GM12875 (cell line): ENCODE measurements around the gene BCL2L1.

Source experiments
- H3K4me3 ChIP-seq: one replicate; pipeline ENCODE4 v1.5.1; 2011; ENCODE audit warnings: low read depth, low read length, control low read depth
- CTCF ChIP-seq: IDR thresholded peaks from 2 replicates; pipeline ENCODE4 v1.5.1; 2011; ENCODE audit warnings: low read depth, mild to moderate bottlenecking, control low read depth, inconsistent platforms, low read length, moderate library complexity, borderline replicate concordance; ENCODE audit not compliant: insufficient read depth

BCL2L1 gene

DNA sequence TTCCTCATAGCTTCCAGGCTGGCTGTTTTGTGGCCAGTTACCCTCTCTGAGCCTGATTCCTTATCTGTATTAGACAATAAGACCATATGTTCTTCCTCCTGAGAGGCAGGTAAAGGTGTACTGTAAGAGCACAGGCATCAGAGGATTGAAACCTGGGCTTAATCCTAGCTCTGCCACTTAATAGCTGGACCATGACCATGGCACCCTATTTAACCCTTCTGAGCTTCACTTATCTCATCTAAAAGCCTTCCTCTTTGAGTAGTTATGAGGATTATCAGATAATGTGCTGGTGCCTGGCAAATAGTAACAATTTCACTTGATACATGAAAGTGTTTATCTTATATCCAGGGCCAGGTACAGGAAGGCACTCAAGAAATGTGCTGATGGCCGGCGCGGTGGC, 34.9 kb downstream of the BCL2L1 start:
- TF ChIP-seq CTCF = no peak
- H3K4me3 ChIP-seq = no peak overlapping the region

DNA sequence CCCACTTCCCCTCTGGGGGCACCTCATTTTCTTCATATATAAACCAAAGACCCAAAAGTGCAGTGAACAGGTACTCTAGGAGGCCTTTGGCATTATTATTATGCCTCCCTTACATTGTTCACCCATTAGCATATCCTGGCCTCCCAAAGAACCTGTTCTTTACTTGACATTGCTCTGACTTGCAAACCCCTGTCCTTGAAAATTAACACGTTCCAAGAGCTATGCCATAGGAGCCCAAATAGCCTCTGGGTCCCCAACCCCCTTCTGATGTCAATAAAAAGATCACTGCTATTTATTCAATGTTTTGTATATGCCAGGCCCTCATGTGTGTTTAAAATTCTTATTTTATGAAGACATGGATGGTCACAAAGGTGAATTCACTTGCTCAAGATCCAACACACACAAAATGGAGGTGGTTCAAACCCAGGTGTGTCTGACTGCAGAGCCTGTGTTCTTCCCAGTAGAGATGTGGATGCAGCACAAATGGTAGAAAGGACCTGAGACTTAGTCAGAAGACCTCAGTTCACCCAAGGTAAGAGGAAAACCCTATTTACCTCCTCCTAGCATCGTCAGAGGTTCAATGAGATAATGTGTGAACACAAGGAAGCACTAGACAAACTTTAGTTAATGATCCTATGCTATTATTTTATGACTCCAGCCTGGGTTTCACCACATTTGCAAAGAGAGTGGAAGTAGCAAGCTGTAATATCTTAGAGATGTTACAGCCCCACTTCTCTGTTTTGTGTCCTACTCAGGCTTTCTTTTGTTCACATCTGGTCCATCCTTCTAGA, 36.6 kb downstream of the BCL2L1 start:
- H3K4me3 ChIP-seq = no peak overlapping the region
- TF ChIP-seq CTCF = no peak

GRCh38 chr20:31684153-31685015, 38.3 kb downstream of the BCL2L1 start:
- no peak overlapping the region for H3K4me3 ChIP-seq
- no peak for TF ChIP-seq CTCF

GRCh38 chr20:31682927-31683326, 39.7 kb downstream of the BCL2L1 start:
- H3K4me3 ChIP-seq = no peak overlapping the region
- TF ChIP-seq CTCF = no peak

DNA sequence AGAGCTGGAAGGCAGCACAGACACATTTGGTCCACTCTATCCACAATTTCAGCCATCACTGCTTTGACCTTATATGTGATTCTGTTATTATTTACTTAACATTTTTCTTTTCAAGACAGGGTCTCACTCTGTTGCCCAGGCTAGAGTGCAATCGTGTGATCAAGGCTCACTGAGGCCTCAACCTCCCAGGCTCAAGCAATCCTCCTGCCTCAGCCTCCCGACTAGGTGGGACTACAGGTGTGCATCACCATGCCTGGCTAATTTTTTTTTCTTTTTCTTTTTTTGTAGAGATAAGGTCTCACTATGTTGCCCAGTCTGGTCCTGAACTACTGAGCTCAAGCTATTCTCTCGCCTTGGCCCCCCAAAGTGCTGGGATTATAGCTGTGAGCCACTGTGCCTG, 40.3 kb downstream of the BCL2L1 start:
- TF ChIP-seq CTCF = no peak

DNA sequence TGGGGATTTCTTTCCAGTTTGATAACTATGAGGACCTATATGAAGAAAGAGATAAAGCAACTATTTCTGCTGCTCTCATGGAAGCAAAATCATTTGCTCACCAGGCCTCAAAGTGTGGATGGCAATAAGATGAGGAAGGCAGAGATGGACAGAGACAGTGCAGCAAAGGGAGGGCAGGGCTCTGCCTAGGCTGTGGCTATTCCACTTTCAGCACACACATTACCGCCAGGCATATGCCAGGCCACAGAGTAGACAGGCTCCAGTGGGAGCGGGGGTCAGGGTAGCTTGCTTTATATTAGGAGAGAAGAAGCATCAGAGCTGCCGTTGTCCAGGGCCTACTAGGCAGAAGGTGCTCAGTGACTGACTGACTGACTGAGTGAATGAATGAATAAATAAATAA, 40.9 kb downstream of the BCL2L1 start:
- no peak overlapping the region for H3K4me3 ChIP-seq
- TF ChIP-seq CTCF = no peak

More for the DNA sequence above, 40.3 kb downstream of the BCL2L1 start:
- H3K4me3 ChIP-seq = no peak overlapping the region
